ENCODE measurements around the gene LRRC14B. TPM values are rescaled to one million over a fixed set of nuclear protein-coding genes. Genes with fewer than 3 reads are reported as not detected.
"Not testable (repeated sequence)": the region's sequence is repeated elsewhere in the genome, so short reads cannot be mapped to it uniquely, and the experiment has no call there.

Gene LRRC14B
- total RNA-seq, 1 experiment from 2014 or later = not detected

GRCh38 chr5:228886-229285, 37.6 kb downstream of the LRRC14B start:
- Histone ChIP-seq H3K27me3 (ENCODE audit: low read length) (no peaks in the 10 kb centered on the region), H3K27ac (ENCODE audit: low read length) (no peak overlapping the region), H3K4me3 (ENCODE audit: low read length) (no peak overlapping the region), H3K9ac (ENCODE audit: low read length) (no peak overlapping the region), H3K9me3 (ENCODE audit: low read length) (no peaks in the 10 kb centered on the region), H4K20me1 (ENCODE audit: low read length) (no peaks in the 10 kb centered on the region), H3K36me3 (ENCODE audit: low read depth, low read length) (peaks cover 60% of the 10 kb centered on the region), H3K9me2 (replicated peaks; ENCODE audit: low read length) (no peaks in the 10 kb centered on the region), H3K4me2 (ENCODE audit: low read length) (no peak overlapping the region), H3K79me2 (ENCODE audit: low read length) (peaks cover 21% of the 10 kb centered on the region), H3F3A (ENCODE audit: low read length, unreplicated experiment) (no peaks in the 10 kb centered on the region), H2AFZ (ENCODE audit: low read length) (no peak overlapping the region), H3K4me1 (ENCODE audit: insufficient read depth, low read length) (no peaks in the 10 kb centered on the region)
- no peak for ATAC-seq
- intact Hi-C loops (cut with micrococcal nuclease) = no loop called here
- ChIA-PET CTCF (no interaction called here), POLR2A (ENCODE audit: unreplicated experiment) (no interaction called here)
- DNase-seq = no peak
- TF ChIP-seq EZH2 (IDR thresholded peaks at IDR 0.05; ENCODE audit: low read length, unreplicated experiment) (no peak), EZH2phosphoT487 (IDR thresholded peaks at IDR 0.05; ENCODE audit: borderline replicate concordance, low read length) (no peak), CTCF (conservative IDR thresholded peaks at IDR 0.05; ENCODE audit: low read depth, low read length) (no peak)
- no TSS peak for BruUV-seq (replicated peaks)

- H3K4me2 ChIP-seq (ENCODE audit: low read length) = no peak overlapping the region
- no peaks in the 10 kb centered on the region for H3F3A ChIP-seq (ENCODE audit: low read length, unreplicated experiment)
- H2AFZ ChIP-seq (ENCODE audit: low read length) = no peak overlapping the region
- H3K27ac ChIP-seq (ENCODE audit: low read length) = no peak overlapping the region
- ChIA-PET CTCF (no interaction called here), POLR2A (ENCODE audit: unreplicated experiment) (no interaction called here)
- no peaks in the 10 kb centered on the region for H3K9me3 ChIP-seq (ENCODE audit: low read length)
- H3K9me2 ChIP-seq (replicated peaks; ENCODE audit: low read length) = no peaks in the 10 kb centered on the region
- no peaks in the 10 kb centered on the region for H4K20me1 ChIP-seq (ENCODE audit: low read length)
- H3K27me3 ChIP-seq (ENCODE audit: low read length) = no peaks in the 10 kb centered on the region
- H3K4me1 ChIP-seq (ENCODE audit: insufficient read depth, low read length) = no peaks in the 10 kb centered on the region
- peaks cover 55% of the 10 kb centered on the region for H3K36me3 ChIP-seq (ENCODE audit: low read depth, low read length)
- no peak overlapping the region for H3K9ac ChIP-seq (ENCODE audit: low read length)
- H3K4me3 ChIP-seq (ENCODE audit: low read length) = no peak overlapping the region
- no TSS peak for BruUV-seq (replicated peaks)
- ATAC-seq = no peak
- peaks cover 3% of the 10 kb centered on the region; the same call in 1 of the 2 replicates for H3K79me2 ChIP-seq (ENCODE audit: low read length)
- no peak for DNase-seq
- intact Hi-C loops (cut with micrococcal nuclease) = no loop called here
- TF ChIP-seq EZH2phosphoT487 (IDR thresholded peaks at IDR 0.05; ENCODE audit: borderline replicate concordance, low read length) (no peak), CTCF (conservative IDR thresholded peaks at IDR 0.05; ENCODE audit: low read depth, low read length) (no peak), EZH2 (IDR thresholded peaks at IDR 0.05; ENCODE audit: low read length, unreplicated experiment) (no peak)
Observed at GRCh38 chr5:230711-231110, 39.4 kb downstream of the LRRC14B start.

- ChIA-PET POLR2A (ENCODE audit: unreplicated experiment) (no interaction called here), CTCF (no interaction called here)
- Histone ChIP-seq H3K4me2 (ENCODE audit: low read length) (no peak overlapping the region), H3K9me3 (ENCODE audit: low read length) (no peaks in the 10 kb centered on the region), H3K9me2 (replicated peaks; ENCODE audit: low read length) (no peaks in the 10 kb centered on the region), H3K4me3 (ENCODE audit: low read length) (no peak overlapping the region), H3K79me2 (ENCODE audit: low read length) (no peaks in the 10 kb centered on the region), H2AFZ (ENCODE audit: low read length) (no peak overlapping the region), H3K36me3 (ENCODE audit: low read depth, low read length) (peaks cover 48% of the 10 kb centered on the region), H3K4me1 (ENCODE audit: insufficient read depth, low read length) (no peaks in the 10 kb centered on the region), H3K9ac (ENCODE audit: low read length) (no peak overlapping the region), H4K20me1 (ENCODE audit: low read length) (no peaks in the 10 kb centered on the region), H3K27me3 (ENCODE audit: low read length) (no peaks in the 10 kb centered on the region), H3K27ac (ENCODE audit: low read length) (no peak overlapping the region), H3F3A (ENCODE audit: low read length, unreplicated experiment) (no peaks in the 10 kb centered on the region)
- intact Hi-C loops (cut with micrococcal nuclease) = no loop called here
- ATAC-seq (no peak), DNase-seq (no peak)
- BruUV-seq (replicated peaks) = no TSS peak
- TF ChIP-seq CTCF (conservative IDR thresholded peaks at IDR 0.05; ENCODE audit: low read depth, low read length) = no peak
- TF ChIP-seq EZH2 (IDR thresholded peaks at IDR 0.05; ENCODE audit: low read length, unreplicated experiment) = no peak
- no peak for TF ChIP-seq EZH2phosphoT487 (IDR thresholded peaks at IDR 0.05; ENCODE audit: borderline replicate concordance, low read length)
Observed at GRCh38 chr5:231661-232060, 40.4 kb downstream of the LRRC14B start.

GRCh38 chr5:233426-233825, 42.1 kb downstream of the LRRC14B start:
- peaks cover 40% of the 10 kb centered on the region for H3K36me3 ChIP-seq (ENCODE audit: low read depth, low read length)
- H2AFZ ChIP-seq (ENCODE audit: low read length); H3K27me3 ChIP-seq (ENCODE audit: low read length); H3K9ac ChIP-seq (ENCODE audit: low read length); H3K79me2 ChIP-seq (ENCODE audit: low read length); H3K9me3 ChIP-seq (ENCODE audit: low read length); BruUV-seq (replicated peaks); H3K9me2 ChIP-seq (replicated peaks; ENCODE audit: low read length); H3K4me3 ChIP-seq (ENCODE audit: low read length); intact Hi-C loops (cut with micrococcal nuclease); H3K4me2 ChIP-seq (ENCODE audit: low read length); H3F3A ChIP-seq (ENCODE audit: low read length, unreplicated experiment); ATAC-seq; H4K20me1 ChIP-seq (ENCODE audit: low read length); H3K4me1 ChIP-seq (ENCODE audit: insufficient read depth, low read length); POLR2A ChIA-PET (ENCODE audit: unreplicated experiment); DNase-seq; H3K27ac ChIP-seq (ENCODE audit: low read length): not testable (repeated sequence)
- CTCF ChIA-PET = interaction anchor here (1.2 kb wide), 1 partner anchor 45 kb away, joined by 4 read pairs; no protein-coding TSS in a partner anchor

Data from PC-3 (cell line).